Measurements from ENCODE around the gene ST6GALNAC5. TPM values are rescaled to one million over a fixed set of nuclear protein-coding genes. Genes with fewer than 3 reads are reported as not detected.

ST6GALNAC5 gene
- total RNA-seq, 2 experiments from 2014 or later: not detected

- H3K4me1 Mint-ChIP-seq (ENCODE audit: low read depth): peaks cover 6% of the 10 kb centered on the region
- DNase-seq: no peak
- no peak overlapping the region for H3K4me3 Mint-ChIP-seq
- no peaks in the 10 kb centered on the region for H3K36me3 Mint-ChIP-seq (ENCODE audit: low read depth)
- peaks cover 16% of the 10 kb centered on the region for H3K27me3 Mint-ChIP-seq
- no peak for ATAC-seq (ENCODE audit: poor library complexity)
- ChIA-PET POLR2A (no interaction called here), CTCF (no interaction called here)
- Histone ChIP-seq H3K4me3 (ENCODE audit: low read length) (no peak overlapping the region), H3K36me3 (ENCODE audit: insufficient read depth, low read length) (no peaks in the 10 kb centered on the region), H3K27me3 (ENCODE audit: control insufficient read depth in 1 of 2, insufficient read depth in 2 of 2, low read length in 2 of 2) (no peaks in the 10 kb centered on the region), H3K9me3 (ENCODE audit: control insufficient read depth in 1 of 2, insufficient read depth in 1 of 2, low read length in 2 of 2) (no peaks in the 10 kb centered on the region), H3K27ac (ENCODE audit: low read depth in 1 of 2, low read length in 2 of 2) (no peak overlapping the region), H3K4me1 (ENCODE audit: insufficient read depth, low read length) (no peaks in the 10 kb centered on the region)
- H3K9me3 Mint-ChIP-seq: no peaks in the 10 kb centered on the region
- TF ChIP-seq CTCF (IDR thresholded peaks at IDR 0.05): no peak
- no peak overlapping the region for H3K27ac Mint-ChIP-seq
- intact Hi-C loops (cut with DNase I, micrococcal nuclease): no loop called here
Measured at GRCh38 chr1:76833856-76834255, 33.4 kb upstream of the ST6GALNAC5 start.

GRCh38 chr1:76835203-76835602, 32.1 kb upstream of the ST6GALNAC5 start:
- Histone ChIP-seq H3K4me3 (ENCODE audit: low read length) (no peak overlapping the region), H3K27me3 (ENCODE audit: control insufficient read depth in 1 of 2, insufficient read depth in 2 of 2, low read length in 2 of 2) (no peaks in the 10 kb centered on the region), H3K36me3 (ENCODE audit: insufficient read depth, low read length) (no peaks in the 10 kb centered on the region), H3K4me1 (ENCODE audit: insufficient read depth, low read length) (no peaks in the 10 kb centered on the region), H3K9me3 (ENCODE audit: control insufficient read depth in 1 of 2, insufficient read depth in 1 of 2, low read length in 2 of 2) (no peaks in the 10 kb centered on the region), H3K27ac (ENCODE audit: low read depth in 1 of 2, low read length in 2 of 2) (no peak overlapping the region)
- ChIA-PET CTCF (no interaction called here), POLR2A (no interaction called here)
- intact Hi-C loops (cut with DNase I, micrococcal nuclease): no loop called here
- no peak for TF ChIP-seq CTCF (IDR thresholded peaks at IDR 0.05)
- Mint-ChIP-seq H3K27ac (no peak overlapping the region), H3K4me3 (no peak overlapping the region), H3K9me3 (no peaks in the 10 kb centered on the region), H3K27me3 (peaks cover 16% of the 10 kb centered on the region), H3K4me1 (ENCODE audit: low read depth) (peaks cover 5% of the 10 kb centered on the region), H3K36me3 (ENCODE audit: low read depth) (no peaks in the 10 kb centered on the region)
- DNase-seq (no peak), ATAC-seq (ENCODE audit: poor library complexity) (no peak)

- no peak for TF ChIP-seq CTCF (IDR thresholded peaks at IDR 0.05)
Measured at GRCh38 chr1:76840278-76840677, 27.0 kb upstream of the ST6GALNAC5 start.

More at GRCh38 chr1:76840278-76840677, 27.0 kb upstream of the ST6GALNAC5 start:
- Histone ChIP-seq H3K9me3 (ENCODE audit: control insufficient read depth in 1 of 2, insufficient read depth in 1 of 2, low read length in 2 of 2) (no peaks in the 10 kb centered on the region), H3K27ac (ENCODE audit: low read depth in 1 of 2, low read length in 2 of 2) (no peak overlapping the region), H3K4me3 (ENCODE audit: low read length) (no peak overlapping the region), H3K36me3 (ENCODE audit: insufficient read depth, low read length) (no peaks in the 10 kb centered on the region), H3K4me1 (ENCODE audit: insufficient read depth, low read length) (no peaks in the 10 kb centered on the region), H3K27me3 (ENCODE audit: control insufficient read depth in 1 of 2, insufficient read depth in 2 of 2, low read length in 2 of 2) (no peaks in the 10 kb centered on the region)
- peaks cover 13% of the 10 kb centered on the region for H3K4me1 Mint-ChIP-seq (ENCODE audit: low read depth)
- H3K27me3 Mint-ChIP-seq: peaks cover 7% of the 10 kb centered on the region
- no peak overlapping the region for H3K4me3 Mint-ChIP-seq
- no peaks in the 10 kb centered on the region for H3K9me3 Mint-ChIP-seq
- ChIA-PET POLR2A (no interaction called here), CTCF (no interaction called here)
- H3K27ac Mint-ChIP-seq: no peak overlapping the region
- no peaks in the 10 kb centered on the region for H3K36me3 Mint-ChIP-seq (ENCODE audit: low read depth)
- DNase-seq: no peak
- intact Hi-C loops (cut with DNase I, micrococcal nuclease): no loop called here
- no peak for ATAC-seq (ENCODE audit: poor library complexity)
